ENCODE results near the gene TC2N. TPM values are rescaled to one million over a fixed set of nuclear protein-coding genes. Genes with fewer than 3 reads are reported as not detected.
"Not testable (repeated sequence)": the region's sequence is repeated elsewhere in the genome, so short reads cannot be mapped to it uniquely, and the experiment has no call there.

Gene TC2N
- total and polyA plus RNA-seq, 5 donors = 7.1 to 17.4 (median 14.7) TPM

DNA sequence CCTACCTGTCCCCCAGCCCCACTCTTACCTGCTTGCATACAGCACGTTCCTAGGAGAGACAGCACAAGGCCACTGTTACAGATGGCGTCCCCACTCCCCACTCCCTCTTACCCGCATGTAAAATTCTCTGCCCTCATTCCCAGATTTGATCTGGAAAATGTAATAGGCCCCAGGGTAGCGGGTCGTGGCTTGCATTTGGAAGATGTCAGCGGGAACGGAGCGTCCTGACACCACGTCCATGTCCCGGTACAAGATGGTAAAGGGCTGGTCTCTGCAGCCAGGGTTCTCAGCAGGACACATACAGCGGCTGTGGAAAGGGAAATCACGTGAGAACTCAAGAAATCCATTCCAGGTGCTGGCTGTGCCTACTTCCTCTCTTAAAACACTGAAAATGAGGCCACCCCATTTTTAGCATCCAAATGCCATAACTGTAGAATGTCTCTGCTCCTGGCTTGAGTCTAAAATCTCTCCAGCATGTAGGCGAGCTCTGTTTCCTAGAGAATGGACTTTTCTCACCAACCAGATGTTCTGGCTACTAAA lies 10.1 kb upstream of the TC2N start:
- no peaks in the 10 kb centered on the region for H3K27me3 ChIP-seq (ENCODE audit: control insufficient read depth, insufficient read depth)
- ATAC-seq = no peak
- H3K4me1 ChIP-seq (ENCODE audit: control insufficient read depth, insufficient read depth, low read length) = peaks cover 3% of the 10 kb centered on the region
- H3K27ac ChIP-seq (ENCODE audit: low read length) = no peak overlapping the region
- no peaks in the 10 kb centered on the region for H3K9me3 ChIP-seq (ENCODE audit: control insufficient read depth, low read length)
- intact Hi-C loops (cut with DNase I) = no loop called here
- 77% methylated on average over 13 of the region's 13 CpGs for WGBS
- no peak overlapping the region for H3K4me3 ChIP-seq (ENCODE audit: low read length)
- DNase-seq = no peak

- DNase-seq (no peak), ATAC-seq (no peak)
- intact Hi-C loops (cut with DNase I) = no loop called here
- no peaks in the 10 kb centered on the region for H3K27me3 ChIP-seq (ENCODE audit: control insufficient read depth, insufficient read depth)
- peaks cover 7% of the 10 kb centered on the region for H3K4me1 ChIP-seq (ENCODE audit: control insufficient read depth, insufficient read depth, low read length)
- no peaks in the 10 kb centered on the region for H3K9me3 ChIP-seq (ENCODE audit: control insufficient read depth, low read length)
- WGBS = 81% methylated on average over 6 of the region's 6 CpGs
- H3K4me3 ChIP-seq (ENCODE audit: low read length) = no peak overlapping the region
- H3K27ac ChIP-seq (ENCODE audit: low read length) = no peak overlapping the region
Observed at GRCh38 chr14:91876492-91876891, 9.2 kb upstream of the TC2N start.

DNA sequence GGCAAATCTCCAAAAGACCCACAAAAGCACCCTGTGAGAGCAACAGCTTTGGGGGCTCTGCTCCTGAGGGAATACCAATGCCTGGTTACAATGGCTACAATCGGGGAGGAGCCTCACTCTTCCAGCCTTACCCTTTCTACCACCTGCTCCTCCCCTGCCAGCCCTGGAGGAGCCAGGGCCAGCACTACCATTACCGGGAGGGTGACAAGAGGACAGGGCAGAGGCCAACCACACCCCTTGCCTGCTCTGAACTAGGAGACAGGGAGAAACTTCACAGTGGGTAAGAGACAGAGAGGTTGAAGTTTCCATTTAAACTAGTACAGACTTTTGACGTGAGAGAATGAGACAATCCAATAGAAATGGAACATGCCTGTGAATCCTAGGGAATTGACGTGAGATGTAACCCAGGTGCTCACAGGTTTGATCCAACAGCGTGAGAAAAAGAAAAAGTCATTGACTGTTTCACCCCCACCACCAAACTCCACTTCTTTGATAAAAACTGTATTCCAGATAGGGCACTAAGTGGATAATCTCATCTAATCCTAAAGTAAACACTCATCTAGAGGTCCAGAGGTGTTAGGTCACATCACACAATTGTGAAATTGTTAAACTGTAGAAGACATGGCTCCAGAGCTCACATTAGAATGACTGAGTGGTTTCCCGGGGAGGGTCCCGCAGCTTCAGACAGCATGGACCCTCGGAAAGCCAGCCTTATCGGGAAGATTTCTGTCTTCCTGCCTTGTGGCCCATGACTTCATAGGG lies 8.4 kb upstream of the TC2N start:
- ATAC-seq = no peak

GRCh38 chr14:91873471-91874415 lies 6.4 kb upstream of the TC2N start:
- Histone ChIP-seq H3K9me3 (ENCODE audit: control insufficient read depth, low read length) (no peaks in the 10 kb centered on the region), H3K4me3 (ENCODE audit: low read length) (no peak overlapping the region), H3K27ac (ENCODE audit: low read length) (no peak overlapping the region), H3K4me1 (ENCODE audit: control insufficient read depth, insufficient read depth, low read length) (peaks cover 7% of the 10 kb centered on the region), H3K27me3 (ENCODE audit: control insufficient read depth, insufficient read depth) (no peaks in the 10 kb centered on the region)
- DNase-seq (no peak), ATAC-seq (no peak)
- intact Hi-C loops (cut with DNase I) = no loop called here
- 79% methylated on average over 15 of the region's 15 CpGs for WGBS

More for the DNA sequence above, 8.4 kb upstream of the TC2N start:
- no peak for DNase-seq
- intact Hi-C loops (cut with DNase I) = no loop called here
- H3K4me3 ChIP-seq (ENCODE audit: low read length) = no peak overlapping the region
- no peak overlapping the region for H3K27ac ChIP-seq (ENCODE audit: low read length)
- H3K9me3 ChIP-seq (ENCODE audit: control insufficient read depth, low read length) = no peaks in the 10 kb centered on the region
- peaks cover 7% of the 10 kb centered on the region for H3K4me1 ChIP-seq (ENCODE audit: control insufficient read depth, insufficient read depth, low read length)
- 60% methylated on average over 9 of the region's 9 CpGs for WGBS
- no peaks in the 10 kb centered on the region for H3K27me3 ChIP-seq (ENCODE audit: control insufficient read depth, insufficient read depth)

DNA sequence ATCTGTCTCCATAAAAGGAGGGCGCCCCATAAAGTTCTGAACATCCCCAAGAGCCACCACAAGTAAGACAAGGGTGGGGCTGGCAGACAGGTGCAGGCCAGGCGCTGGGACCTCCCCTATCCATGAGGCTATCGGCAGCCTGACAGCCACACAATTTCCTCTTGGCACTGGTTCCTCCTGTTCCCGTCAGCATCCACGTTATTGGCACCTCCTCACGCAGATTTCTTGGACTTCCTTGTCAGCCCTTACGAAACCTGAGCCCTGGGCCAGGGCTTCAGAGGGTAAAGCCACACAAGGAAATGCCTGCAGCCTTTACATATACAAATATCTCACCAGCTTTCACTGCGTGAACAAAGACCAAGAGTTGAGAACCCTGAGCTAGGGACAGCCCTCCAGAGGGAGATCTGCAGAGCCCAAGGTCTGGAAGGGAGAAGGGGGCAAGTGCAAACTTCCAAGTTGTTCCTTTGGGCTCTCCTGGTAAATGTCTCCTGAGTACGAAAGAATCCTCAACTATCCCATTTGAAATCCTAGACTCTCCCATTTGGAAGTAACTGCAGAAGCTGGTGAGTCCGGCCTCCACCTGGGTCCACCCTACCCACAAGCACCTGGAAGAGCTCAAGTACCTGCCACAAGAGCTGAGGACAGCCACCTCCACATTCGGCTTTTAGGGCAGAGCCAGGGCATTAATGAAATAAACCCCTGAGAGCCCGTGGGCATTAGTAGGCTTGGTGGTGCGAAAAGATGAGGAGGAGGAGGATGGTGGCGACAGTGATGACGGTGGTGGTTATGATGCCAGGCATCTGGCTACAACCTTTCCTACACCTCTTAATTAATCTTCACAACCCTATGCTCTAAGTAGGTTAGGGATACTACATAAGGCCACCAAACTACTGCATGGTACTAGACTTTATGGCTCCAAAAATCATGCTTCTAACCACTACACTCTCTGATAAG lies 5.5 kb upstream of the TC2N start:
- peak; percentile 89 to 91 for ATAC-seq
- 55% methylated on average over 15 of the region's 15 CpGs for WGBS
- intact Hi-C loops (cut with DNase I) = no loop called here
- DNase-seq = peak; percentile 85 to 93 (median 86)
- Histone ChIP-seq H3K4me1 (ENCODE audit: control insufficient read depth, insufficient read depth, low read length) (peaks cover 7% of the 10 kb centered on the region), H3K9me3 (ENCODE audit: control insufficient read depth, low read length) (no peaks in the 10 kb centered on the region), H3K27ac (ENCODE audit: low read length) (peak overlapping the region; percentile 50), H3K4me3 (ENCODE audit: low read length) (no peak overlapping the region), H3K27me3 (ENCODE audit: control insufficient read depth, insufficient read depth) (no peaks in the 10 kb centered on the region)

- H3K27ac ChIP-seq (ENCODE audit: low read length) = no peak overlapping the region
- H3K4me3 ChIP-seq (ENCODE audit: low read length) = no peak overlapping the region
- no peaks in the 10 kb centered on the region for H3K9me3 ChIP-seq (ENCODE audit: control insufficient read depth, low read length)
Observed at GRCh38 chr14:91872011-91872501, 4.7 kb upstream of the TC2N start.

DNA sequence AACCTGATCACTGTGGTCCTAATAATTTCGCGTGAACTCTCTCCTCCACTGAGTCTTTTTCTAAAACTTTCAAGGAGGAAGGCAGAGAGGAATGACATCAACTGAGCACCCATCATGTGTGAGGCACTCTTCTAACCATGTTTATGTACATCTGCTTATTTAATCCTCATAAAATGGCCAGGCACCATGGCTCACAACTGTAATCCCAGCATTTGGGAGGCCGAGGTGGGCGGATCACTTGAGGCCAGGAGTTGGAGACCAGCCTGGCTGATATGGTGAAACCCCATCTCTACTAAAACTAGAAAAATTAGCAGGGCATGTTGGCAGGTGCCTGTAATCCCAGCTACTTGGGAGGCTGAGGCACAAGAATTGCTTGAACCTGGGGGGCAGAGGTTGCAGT lies 4.1 kb upstream of the TC2N start:
- ATAC-seq; intact Hi-C loops (cut with DNase I); H3K9me3 ChIP-seq (ENCODE audit: control insufficient read depth, low read length); H3K4me3 ChIP-seq (ENCODE audit: low read length); H3K27ac ChIP-seq (ENCODE audit: low read length); H3K27me3 ChIP-seq (ENCODE audit: control insufficient read depth, insufficient read depth); H3K4me1 ChIP-seq (ENCODE audit: control insufficient read depth, insufficient read depth, low read length); DNase-seq: not testable (repeated sequence)
- 89% methylated on average over 4 of the region's 4 CpGs for WGBS

More at GRCh38 chr14:91872011-91872501, 4.7 kb upstream of the TC2N start:
- WGBS = 39% methylated on average over 3 of the region's 3 CpGs
- ATAC-seq (peak; percentile 47 to 61), DNase-seq (peak in 1 of 3 donors; percentile 43)
- Histone ChIP-seq H3K27me3 (ENCODE audit: control insufficient read depth, insufficient read depth) (no peaks in the 10 kb centered on the region), H3K4me1 (ENCODE audit: control insufficient read depth, insufficient read depth, low read length) (peaks cover 7% of the 10 kb centered on the region)
- intact Hi-C loops (cut with DNase I) = no loop called here

DNA sequence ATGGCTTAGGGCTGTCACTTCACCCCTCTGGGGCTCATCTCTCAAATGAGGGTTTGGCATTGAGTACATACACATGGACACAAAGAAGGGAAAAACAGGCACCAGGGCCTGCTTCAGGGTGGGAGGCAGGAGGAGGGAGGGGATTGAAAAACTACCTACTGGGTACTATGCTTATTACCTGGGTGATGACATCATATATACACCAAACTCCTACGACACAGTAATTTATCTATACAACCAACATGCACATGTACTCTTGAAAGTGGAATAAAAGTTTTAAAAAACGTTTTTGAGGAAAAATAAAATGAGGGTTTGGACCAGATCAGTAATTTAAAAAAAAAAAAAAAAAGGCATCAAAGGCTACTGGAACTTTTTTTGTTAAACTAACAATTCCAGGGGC lies 3.6 kb upstream of the TC2N start:
- Histone ChIP-seq H3K9me3 (ENCODE audit: control insufficient read depth, low read length) (no peaks in the 10 kb centered on the region), H3K27ac (ENCODE audit: low read length) (no peak overlapping the region), H3K4me3 (ENCODE audit: low read length) (no peak overlapping the region), H3K4me1 (ENCODE audit: control insufficient read depth, insufficient read depth, low read length) (peaks cover 7% of the 10 kb centered on the region), H3K27me3 (ENCODE audit: control insufficient read depth, insufficient read depth) (no peaks in the 10 kb centered on the region)
- intact Hi-C loops (cut with DNase I) = no loop called here
- 50% methylated on average over 2 of the region's 2 CpGs for WGBS
- ATAC-seq = no peak
- DNase-seq = no peak

- intact Hi-C loops (cut with DNase I) = no loop called here
- Histone ChIP-seq H3K9me3 (ENCODE audit: control insufficient read depth, low read length) (no peaks in the 10 kb centered on the region), H3K27ac (ENCODE audit: low read length) (no peak overlapping the region), H3K4me1 (ENCODE audit: control insufficient read depth, insufficient read depth, low read length) (peaks cover 7% of the 10 kb centered on the region), H3K27me3 (ENCODE audit: control insufficient read depth, insufficient read depth) (no peaks in the 10 kb centered on the region), H3K4me3 (ENCODE audit: low read length) (no peak overlapping the region)
- WGBS = 52% methylated on average over 16 of the region's 16 CpGs
- DNase-seq = no peak
- ATAC-seq = no peak
Observed at GRCh38 chr14:91870001-91870400, 2.7 kb upstream of the TC2N start.

DNA sequence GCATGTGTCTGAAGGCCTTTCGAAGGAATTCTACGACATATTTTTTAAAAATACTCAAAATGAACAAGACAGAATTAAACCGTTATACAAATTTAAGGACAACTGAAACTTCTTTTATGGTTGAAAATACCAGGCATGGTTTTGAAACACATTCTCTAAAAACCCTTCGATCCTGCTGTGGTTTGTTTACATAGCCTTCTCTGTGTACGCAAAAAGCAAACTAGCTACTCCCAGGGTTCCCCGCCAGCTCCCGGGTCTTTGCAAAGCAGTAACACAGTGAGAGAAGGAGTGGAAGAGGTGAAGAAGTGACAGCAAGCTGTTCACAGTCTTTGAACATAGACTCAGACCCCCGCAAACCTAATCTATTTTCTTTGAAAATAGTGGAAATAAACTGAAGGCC lies 2.2 kb upstream of the TC2N start:
- no peak overlapping the region for H3K4me3 ChIP-seq (ENCODE audit: low read length)
- no peak for DNase-seq
- intact Hi-C loops (cut with DNase I) = no loop called here
- peaks cover 7% of the 10 kb centered on the region for H3K4me1 ChIP-seq (ENCODE audit: control insufficient read depth, insufficient read depth, low read length)
- WGBS = 78% methylated on average over 8 of the region's 8 CpGs
- no peaks in the 10 kb centered on the region for H3K9me3 ChIP-seq (ENCODE audit: control insufficient read depth, low read length)
- ATAC-seq = no peak
- H3K27me3 ChIP-seq (ENCODE audit: control insufficient read depth, insufficient read depth) = no peaks in the 10 kb centered on the region
- no peak overlapping the region for H3K27ac ChIP-seq (ENCODE audit: low read length)
